K562 (cell line): ENCODE data around the gene CCN5. TPM values are rescaled to one million over a fixed set of nuclear protein-coding genes. Genes with fewer than 3 reads are reported as not detected.
A peak's percentile ranks its signal among the peaks of the same experiment; 100 is the strongest.

ENCODE experiments used
- CTBP1 ChIP-seq: fragments of 450-650 bp; IDR thresholded peaks from 2 replicates; pipeline ENCODE4 v1.6.1; 2016; ENCODE audit warnings: borderline replicate concordance
- HMBOX1 ChIP-seq: sonication (generic); IDR thresholded peaks from 2 replicates; pipeline ENCODE4 v1.6.1; 2016
- JUND ChIP-seq, 2 experiments: IDR thresholded peaks; 2 replicates in 1 of 2; 3 replicates in 1 of 2; pipeline ENCODE4 v1.6.1; 2011; ENCODE audit warnings: borderline replicate concordance in 2 of 2, low read depth in 2 of 2, low read length in 2 of 2, improper control_type of control experiment in 1 of 2, missing biosample characterization in 1 of 2, missing genetic modification characterization in 1 of 2, missing genetic modification reagents in 1 of 2
- MCM2 ChIP-seq: fragments of 450-650 bp; IDR thresholded peaks from 2 replicates; pipeline ENCODE4 v1.6.1; 2017; ENCODE audit warnings: low read depth, mild to moderate bottlenecking
- MYBL2 ChIP-seq, 2 experiments: fragments of 450-650 bp in 1 of 2; sonication (generic) in 1 of 2; formaldehyde crosslinking in 1 of 2; IDR thresholded peaks; 2 replicates each; pipeline versions ENCODE4 v1.6.1 to v1.8.1; 2017 to 2022; ENCODE audit warnings: borderline replicate concordance in 1 of 2, inconsistent platforms in 1 of 2, low read depth in 1 of 2, mild to moderate bottlenecking in 1 of 2, missing genetic modification reagents in 1 of 2, moderate library complexity in 1 of 2
- MYC ChIP-seq, 2 experiments: fragments of 250-450 bp in 1 of 2; sonication (Bioruptor Pico) in 1 of 2; IDR thresholded peaks; 2 replicates each; pipeline versions ENCODE4 v1.5.1 to v1.6.1; 2012 to 2021; ENCODE audit warnings: low read depth in 2 of 2, borderline replicate concordance in 1 of 2, improper control_type of control experiment in 1 of 2, low read length in 1 of 2, mild to moderate bottlenecking in 1 of 2, moderate library complexity in 1 of 2
- NR2C1 ChIP-seq, 2 experiments: fragments of 450-650 bp; IDR thresholded peaks; 2 replicates each; pipeline ENCODE4 v1.6.1; 2017; ENCODE audit warnings: mild to moderate bottlenecking in 2 of 2, antibody characterized with exemption in 1 of 2, inconsistent platforms in 1 of 2, missing compliant biosample characterization in 1 of 2, missing genetic modification characterization in 1 of 2
- POLR2H ChIP-seq: IDR thresholded peaks from 2 replicates; pipeline ENCODE4 v1.6.1; 2016; ENCODE audit warnings: missing genetic modification characterization, low read depth, mild to moderate bottlenecking, control low read depth, missing compliant biosample characterization, moderate library complexity
- RAD21 ChIP-seq, 2 experiments: fragments of 250-450 bp in 1 of 2; fragments of 450-650 bp in 1 of 2; sonication (Bioruptor Pico) in 1 of 2; formaldehyde crosslinking in 1 of 2; IDR thresholded peaks in 1 of 2; conservative IDR thresholded peaks in 1 of 2; 2 replicates each; pipeline versions ENCODE4 v1.4.0 to v1.8.0; 2020 to 2022; ENCODE audit warnings: mild to moderate bottlenecking in 2 of 2, moderate library complexity in 1 of 2
- SAFB2 ChIP-seq: fragments of 200-400 bp; formaldehyde crosslinking; IDR thresholded peaks from 2 replicates; pipeline ENCODE4 v1.6.1; 2018; ENCODE audit warnings: borderline replicate concordance, low read length, low read depth, moderate library complexity; ENCODE audit not compliant: severe bottlenecking
- SMAD4 ChIP-seq: fragments of 250-450 bp; sonication (Bioruptor Pico); conservative IDR thresholded peaks from 2 replicates; pipeline ENCODE4 v1.8.0; 2021; ENCODE audit warnings: inconsistent platforms, mild to moderate bottlenecking, moderate library complexity
- SMC3 ChIP-seq: conservative IDR thresholded peaks from 2 replicates; pipeline ENCODE4 v1.6.1; 2011; ENCODE audit warnings: low read depth, low read length, improper control_type of control experiment; ENCODE audit not compliant: insufficient read depth
- XRCC3 ChIP-seq: fragments of 450-650 bp; IDR thresholded peaks from 2 replicates; pipeline ENCODE4 v1.6.1; 2017; ENCODE audit warnings: mild to moderate bottlenecking, moderate library complexity
- ZNF785 ChIP-seq: fragments of 250-450 bp; sonication (Bioruptor Pico); IDR thresholded peaks from 2 replicates; pipeline ENCODE4 v1.4.0; 2020; ENCODE audit warnings: mild to moderate bottlenecking
- polyA plus RNA-seq, 8 experiments: library from polyadenylated mRNA; depleted of rRNA in 4 of 8; stranded (reverse) in 5 of 8; unstranded in 3 of 8; fragments of >200 nt; fragmentation: Nextera tagmentation in 2 of 8; fragmentation: Illumina TruSeq in 1 of 8; extraction: Ambion mirVana in 2 of 8; extraction: Trizol in 1 of 8; gene quantifications; 2 replicates each; pipeline versions ENCODE4 v1.2.1 to v1.2.3, GENCODE V29; 2011 to 2014; ENCODE audit warnings: inconsistent platforms in 1 of 8, missing spikeins in 1 of 8
- total RNA-seq, 7 experiments: library from RNA; depleted of rRNA in 6 of 7; stranded (reverse); fragments of >200 nt in 6 of 7; fragmentation: Illumina TruSeq in 2 of 7; extraction: Trizol in 2 of 7; gene quantifications; 2 replicates each; pipeline versions ENCODE4 v1.2.1 to v1.2.3, GENCODE V29; 2011 to 2021; ENCODE audit warnings: low replicate concordance in 1 of 7
- TF ChIP-seq, protein P1 (sequence below): IDR thresholded peaks from 2 replicates; pipeline ENCODE4 v1.6.1; 2011; ENCODE audit warnings: borderline replicate concordance, low read depth, mild to moderate bottlenecking, moderate library complexity, low read length; ENCODE audit not compliant: insufficient read depth, poor library complexity, severe bottlenecking
- TF ChIP-seq, protein P2 (sequence below): fragments of 250-450 bp; sonication (Bioruptor Pico); IDR thresholded peaks from 2 replicates; pipeline ENCODE4 v1.8.0; 2021; ENCODE audit warnings: mild to moderate bottlenecking, moderate library complexity
- TF ChIP-seq, protein P3 (sequence below): sonication (generic); formaldehyde crosslinking; IDR thresholded peaks from 2 replicates; pipeline ENCODE4 v1.8.0; 2022; ENCODE audit warnings: missing genetic modification reagents, mild to moderate bottlenecking, moderate library complexity, borderline replicate concordance

The CCN5 gene
- total and polyA plus RNA-seq, 9 of the 15 experiments (the other 6 are each of a cell fraction or from before 2014, with no cell fraction given), result not detected

- TF ChIP-seq HMBOX1 (peak; percentile 73), NR2C1 (IDR thresholded peaks at IDR 0.05) (no peak), NR2C1 (tag; IDR thresholded peaks at IDR 0.05) (no peak), SMC3 (peak; percentile 54), XRCC3 (no peak), ZNF785 (CRISPR knock-in tag) (no peak), MYBL2 (IDR thresholded peaks at IDR 0.05; ENCODE audit: low read depth) (no peak), MYBL2 (CRISPR knock-in tag; IDR thresholded peaks at IDR 0.05; ENCODE audit: borderline replicate concordance) (no peak), POLR2H (tag) (no peak), SMAD4 (CRISPR knock-in tag) (peak; percentile 4; the same call in 1 of the 2 replicates), JUND (IDR thresholded peaks at IDR 0.05; ENCODE audit: borderline replicate concordance, low read depth, low read length) (peak; percentile 26; the same call in 1 of the 2 replicates), JUND (tag; IDR thresholded peaks at IDR 0.05; ENCODE audit: borderline replicate concordance, low read depth, low read length) (no peak), MCM2 (no peak), RAD21 (CRISPR knock-in tag; conservative IDR thresholded peaks at IDR 0.05 in 1 of 2, IDR thresholded peaks at IDR 0.05 in 1 of 2) (peak; percentile 25 to 55; a peak in 3 of 4 replicates), MYC (IDR thresholded peaks at IDR 0.05; ENCODE audit: low read depth, low read length) (peak; percentile 74), MYC (CRISPR knock-in tag; IDR thresholded peaks at IDR 0.05; ENCODE audit: borderline replicate concordance, low read depth) (no peak), CTBP1 (peak; percentile 27; the same call in 1 of the 2 replicates), SAFB2 (no peak)
- TF ChIP-seq, protein P1, sequence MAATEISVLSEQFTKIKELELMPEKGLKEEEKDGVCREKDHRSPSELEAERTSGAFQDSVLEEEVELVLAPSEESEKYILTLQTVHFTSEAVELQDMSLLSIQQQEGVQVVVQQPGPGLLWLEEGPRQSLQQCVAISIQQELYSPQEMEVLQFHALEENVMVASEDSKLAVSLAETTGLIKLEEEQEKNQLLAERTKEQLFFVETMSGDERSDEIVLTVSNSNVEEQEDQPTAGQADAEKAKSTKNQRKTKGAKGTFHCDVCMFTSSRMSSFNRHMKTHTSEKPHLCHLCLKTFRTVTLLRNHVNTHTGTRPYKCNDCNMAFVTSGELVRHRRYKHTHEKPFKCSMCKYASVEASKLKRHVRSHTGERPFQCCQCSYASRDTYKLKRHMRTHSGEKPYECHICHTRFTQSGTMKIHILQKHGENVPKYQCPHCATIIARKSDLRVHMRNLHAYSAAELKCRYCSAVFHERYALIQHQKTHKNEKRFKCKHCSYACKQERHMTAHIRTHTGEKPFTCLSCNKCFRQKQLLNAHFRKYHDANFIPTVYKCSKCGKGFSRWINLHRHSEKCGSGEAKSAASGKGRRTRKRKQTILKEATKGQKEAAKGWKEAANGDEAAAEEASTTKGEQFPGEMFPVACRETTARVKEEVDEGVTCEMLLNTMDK, result peak; percentile 53
- TF ChIP-seq, protein P2, sequence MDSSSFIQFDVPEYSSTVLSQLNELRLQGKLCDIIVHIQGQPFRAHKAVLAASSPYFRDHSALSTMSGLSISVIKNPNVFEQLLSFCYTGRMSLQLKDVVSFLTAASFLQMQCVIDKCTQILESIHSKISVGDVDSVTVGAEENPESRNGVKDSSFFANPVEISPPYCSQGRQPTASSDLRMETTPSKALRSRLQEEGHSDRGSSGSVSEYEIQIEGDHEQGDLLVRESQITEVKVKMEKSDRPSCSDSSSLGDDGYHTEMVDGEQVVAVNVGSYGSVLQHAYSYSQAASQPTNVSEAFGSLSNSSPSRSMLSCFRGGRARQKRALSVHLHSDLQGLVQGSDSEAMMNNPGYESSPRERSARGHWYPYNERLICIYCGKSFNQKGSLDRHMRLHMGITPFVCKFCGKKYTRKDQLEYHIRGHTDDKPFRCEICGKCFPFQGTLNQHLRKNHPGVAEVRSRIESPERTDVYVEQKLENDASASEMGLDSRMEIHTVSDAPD, result no peak
- TF ChIP-seq, protein P3, sequence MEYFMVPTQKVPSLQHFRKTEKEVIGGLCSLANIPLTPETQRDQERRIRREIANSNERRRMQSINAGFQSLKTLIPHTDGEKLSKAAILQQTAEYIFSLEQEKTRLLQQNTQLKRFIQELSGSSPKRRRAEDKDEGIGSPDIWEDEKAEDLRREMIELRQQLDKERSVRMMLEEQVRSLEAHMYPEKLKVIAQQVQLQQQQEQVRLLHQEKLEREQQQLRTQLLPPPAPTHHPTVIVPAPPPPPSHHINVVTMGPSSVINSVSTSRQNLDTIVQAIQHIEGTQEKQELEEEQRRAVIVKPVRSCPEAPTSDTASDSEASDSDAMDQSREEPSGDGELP (CRISPR knock-in tag), result peak; percentile 41; the same call in 1 of the 2 replicates
These were observed 32.2 kb downstream of the CCN5 start (continued) for GRCh38 chr20:44747166-44748004.
